Measurements from ENCODE around the gene PKP2.

The PKP2 gene

GRCh38 chr12:32753605-32754004 lies 143.0 kb downstream of the PKP2 start:
- no peak for DNase-seq

DNA sequence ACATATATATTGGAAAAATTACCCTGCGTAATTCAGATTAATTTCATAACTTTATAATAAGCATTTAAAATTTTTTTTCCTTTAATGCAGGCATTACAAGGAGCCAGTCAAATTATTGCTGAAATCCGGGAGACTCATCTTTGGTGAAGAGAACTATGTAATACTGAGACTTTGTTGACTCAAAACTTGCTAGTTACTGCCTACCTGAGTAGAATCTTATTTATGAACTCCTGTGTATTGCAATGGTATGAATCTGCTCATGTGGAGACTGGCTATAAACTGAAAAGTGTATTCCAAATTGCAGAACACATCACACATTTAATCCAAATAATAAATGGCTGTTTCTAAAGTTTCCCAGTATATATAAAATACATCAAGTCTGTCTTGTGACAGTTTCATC lies 153.3 kb downstream of the PKP2 start:
- DNase-seq: no peak

DNA sequence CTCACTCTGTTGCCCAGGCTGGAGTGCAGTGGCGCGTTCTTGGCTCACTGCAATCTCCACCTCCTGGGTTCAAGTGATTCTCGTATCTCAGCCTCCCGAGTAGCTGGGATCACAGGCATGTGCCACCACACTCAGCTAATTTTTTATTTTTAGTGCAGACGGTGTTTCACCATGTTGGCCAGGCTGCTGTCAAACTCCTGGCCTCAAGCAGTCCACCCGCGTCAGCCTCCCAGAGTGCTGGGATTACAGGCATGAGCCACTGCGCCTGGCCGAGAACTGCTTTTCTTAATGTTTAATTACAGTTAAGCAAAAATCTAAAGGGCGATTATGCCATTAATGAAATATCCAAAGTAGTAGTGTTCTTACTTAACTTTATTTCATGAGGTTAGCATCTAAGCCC lies 154.4 kb downstream of the PKP2 start:
- no peak for DNase-seq

Measured in C1 segment of cervical spinal cord (tissue), 14 donors.